ENCODE measurements around the gene ZNF267. TPM values are rescaled to one million over a fixed set of nuclear protein-coding genes. Genes with fewer than 3 reads are reported as not detected.
"Not testable (repeated sequence)": the region's sequence is repeated elsewhere in the genome, so short reads cannot be mapped to it uniquely, and the experiment has no call there.

The ZNF267 gene
- total and polyA plus RNA-seq, 2 of the 13 experiments (the other 11 are each of a cell fraction or from before 2014, with no cell fraction given): 3.0 to 30.0 TPM

- H3K4me2 ChIP-seq (ENCODE audit: low read depth, low read length); BruUV-seq (replicated peaks); H2AFZ ChIP-seq (ENCODE audit: low read length); H3K4me3 ChIP-seq (replicated peaks in 1 of 3; ENCODE audit: insufficient read depth in 1 of 3, low read depth in 2 of 3, low read length in 3 of 3); in situ Hi-C loops (cut with HindIII; ENCODE audit: extremely low pct_ligation_motif_present, low pct_unique_long_range_greater_than_20kb); H3K27ac ChIP-seq (ENCODE audit: extremely low read length, insufficient read depth, low read length); H4K20me1 ChIP-seq (ENCODE audit: insufficient read depth, low read length); H3K9ac ChIP-seq (ENCODE audit: insufficient read depth, low read depth, low read length); intact Hi-C loops (cut with micrococcal nuclease; ENCODE audit: unreplicated experiment); H3K79me2 ChIP-seq (ENCODE audit: insufficient read depth, low read length); H3K36me3 ChIP-seq (replicated peaks in 1 of 2; ENCODE audit: control insufficient read depth in 1 of 2, insufficient read depth in 2 of 2, low read length in 2 of 2); H3K9me3 ChIP-seq (ENCODE audit: low read length); H3K27me3 ChIP-seq (ENCODE audit: control insufficient read depth in 1 of 2, insufficient read depth in 2 of 2, low read length in 2 of 2); DNase-seq (ENCODE audit: low spot score); FAIRE-seq; CTCF ChIA-PET (ENCODE audit: low intra/inter-chr PET ratio, low total read pairs); H3K4me1 ChIP-seq (ENCODE audit: insufficient read depth, low read length); ATAC-seq; POLR2A ChIA-PET: not testable (repeated sequence)
- WGBS (ENCODE audit: low lambda C conversion rate): no CpG with 5 or more reads among the region's 1 CpG
These were observed 78.2 kb downstream of the ZNF267 start for GRCh38 chr16:31951806-31952205.

GRCh38 chr16:31952206-31952605 lies 78.6 kb downstream of the ZNF267 start:
- H3K4me3 ChIP-seq (replicated peaks in 1 of 3; ENCODE audit: insufficient read depth in 1 of 3, low read depth in 2 of 3, low read length in 3 of 3); H3K4me2 ChIP-seq (ENCODE audit: low read depth, low read length); BruUV-seq (replicated peaks); ATAC-seq; H3K27ac ChIP-seq (ENCODE audit: extremely low read length, insufficient read depth, low read length); H3K79me2 ChIP-seq (ENCODE audit: insufficient read depth, low read length); H3K9me3 ChIP-seq (ENCODE audit: low read length); H3K4me1 ChIP-seq (ENCODE audit: insufficient read depth, low read length); H2AFZ ChIP-seq (ENCODE audit: low read length); H4K20me1 ChIP-seq (ENCODE audit: insufficient read depth, low read length); H3K36me3 ChIP-seq (replicated peaks in 1 of 2; ENCODE audit: control insufficient read depth in 1 of 2, insufficient read depth in 2 of 2, low read length in 2 of 2); intact Hi-C loops (cut with micrococcal nuclease; ENCODE audit: unreplicated experiment); DNase-seq (ENCODE audit: low spot score); POLR2A ChIA-PET; in situ Hi-C loops (cut with HindIII; ENCODE audit: extremely low pct_ligation_motif_present, low pct_unique_long_range_greater_than_20kb); H3K9ac ChIP-seq (ENCODE audit: insufficient read depth, low read depth, low read length); H3K27me3 ChIP-seq (ENCODE audit: control insufficient read depth in 1 of 2, insufficient read depth in 2 of 2, low read length in 2 of 2); FAIRE-seq; CTCF ChIA-PET (ENCODE audit: low intra/inter-chr PET ratio, low total read pairs): not testable (repeated sequence)
- WGBS (ENCODE audit: low lambda C conversion rate): 0% methylated on average over 2 of the region's 3 CpGs

GRCh38 chr16:31956221-31956620 lies 82.6 kb downstream of the ZNF267 start:
- H4K20me1 ChIP-seq (ENCODE audit: insufficient read depth, low read length); BruUV-seq (replicated peaks); H3K79me2 ChIP-seq (ENCODE audit: insufficient read depth, low read length); H3K4me2 ChIP-seq (ENCODE audit: low read depth, low read length); H3K27ac ChIP-seq (ENCODE audit: extremely low read length, insufficient read depth, low read length); H3K36me3 ChIP-seq (replicated peaks in 1 of 2; ENCODE audit: control insufficient read depth in 1 of 2, insufficient read depth in 2 of 2, low read length in 2 of 2); H2AFZ ChIP-seq (ENCODE audit: low read length); intact Hi-C loops (cut with micrococcal nuclease; ENCODE audit: unreplicated experiment); H3K27me3 ChIP-seq (ENCODE audit: control insufficient read depth in 1 of 2, insufficient read depth in 2 of 2, low read length in 2 of 2); in situ Hi-C loops (cut with HindIII; ENCODE audit: extremely low pct_ligation_motif_present, low pct_unique_long_range_greater_than_20kb); H3K9ac ChIP-seq (ENCODE audit: insufficient read depth, low read depth, low read length); CTCF ChIA-PET (ENCODE audit: low intra/inter-chr PET ratio, low total read pairs); H3K4me3 ChIP-seq (replicated peaks in 1 of 3; ENCODE audit: insufficient read depth in 1 of 3, low read depth in 2 of 3, low read length in 3 of 3); FAIRE-seq; H3K4me1 ChIP-seq (ENCODE audit: insufficient read depth, low read length); ATAC-seq; POLR2A ChIA-PET; H3K9me3 ChIP-seq (ENCODE audit: low read length): not testable (repeated sequence)
- TF ChIP-seq PATZ1 (CRISPR knock-in tag; IDR thresholded peaks at IDR 0.05) (0 out of 2 replicates have a peak, but pooled peaks have one; percentile 25), CTCF (CRISPR knock-in tag; IDR thresholded peaks at IDR 0.05) (peak; percentile 66), SETDB1 (CRISPR knock-in tag; IDR thresholded peaks at IDR 0.05; ENCODE audit: borderline replicate concordance) (peak; percentile 63; the same call in 1 of the 2 replicates)
- DNase-seq (ENCODE audit: low spot score): peak; percentile 21
- 20% methylated on average over 1 of the region's 8 CpGs for WGBS (ENCODE audit: low lambda C conversion rate)
